HG02759 (cell line): ENCODE measurements around the gene COL4A2.
"Not testable (repeated sequence)": the region's sequence is repeated elsewhere in the genome, so short reads cannot be mapped to it uniquely, and the experiment has no call there.

ENCODE experiments used
- ATAC-seq: cut with Tn5 transposase; IDR thresholded peaks from one replicate; pipeline ENCODE4 v1.9.1; 2021; ENCODE audit warnings: mild to moderate bottlenecking, moderate library complexity; ENCODE audit not compliant: unreplicated experiment

Gene COL4A2

GRCh38 chr13:110374431-110375370 lies 67.6 kb downstream of the COL4A2 start:
- ATAC-seq: no peak

- ATAC-seq: no peak
Measured at GRCh38 chr13:110376120-110376519, 69.0 kb downstream of the COL4A2 start.

GRCh38 chr13:110377178-110377825 lies 70.2 kb downstream of the COL4A2 start:
- ATAC-seq: no peak

GRCh38 chr13:110377826-110378201 lies 70.7 kb downstream of the COL4A2 start:
- ATAC-seq: no peak

GRCh38 chr13:110379358-110379757 lies 72.3 kb downstream of the COL4A2 start:
- no peak for ATAC-seq

GRCh38 chr13:110379905-110380341 lies 72.8 kb downstream of the COL4A2 start:
- no peak for ATAC-seq

GRCh38 chr13:110380359-110381028 lies 73.4 kb downstream of the COL4A2 start:
- ATAC-seq: no peak

- no peak for ATAC-seq
Measured at GRCh38 chr13:110381029-110381360, 73.9 kb downstream of the COL4A2 start.

GRCh38 chr13:110382229-110382628 lies 75.1 kb downstream of the COL4A2 start:
- no peak for ATAC-seq

GRCh38 chr13:110382830-110383229 lies 75.7 kb downstream of the COL4A2 start:
- ATAC-seq: no peak

GRCh38 chr13:110387451-110388107 lies 80.5 kb downstream of the COL4A2 start:
- peak; percentile 98 for ATAC-seq

GRCh38 chr13:110388108-110388943 lies 81.2 kb downstream of the COL4A2 start:
- no peak for ATAC-seq

GRCh38 chr13:110390567-110390966 lies 83.5 kb downstream of the COL4A2 start:
- no peak for ATAC-seq

GRCh38 chr13:110391273-110391672 lies 84.2 kb downstream of the COL4A2 start:
- no peak for ATAC-seq

- ATAC-seq: no peak
Measured at GRCh38 chr13:110392510-110393240, 85.6 kb downstream of the COL4A2 start.

- ATAC-seq: no peak
Measured at GRCh38 chr13:110393761-110394160, 86.7 kb downstream of the COL4A2 start.

- no peak for ATAC-seq
Measured at GRCh38 chr13:110394371-110394841, 87.3 kb downstream of the COL4A2 start.

- not testable (repeated sequence) for ATAC-seq
Measured at GRCh38 chr13:110395616-110396015, 88.5 kb downstream of the COL4A2 start.

GRCh38 chr13:110396476-110396875 lies 89.4 kb downstream of the COL4A2 start:
- no peak for ATAC-seq
